ENCODE measurements around the gene ELMO1.

DNA sequence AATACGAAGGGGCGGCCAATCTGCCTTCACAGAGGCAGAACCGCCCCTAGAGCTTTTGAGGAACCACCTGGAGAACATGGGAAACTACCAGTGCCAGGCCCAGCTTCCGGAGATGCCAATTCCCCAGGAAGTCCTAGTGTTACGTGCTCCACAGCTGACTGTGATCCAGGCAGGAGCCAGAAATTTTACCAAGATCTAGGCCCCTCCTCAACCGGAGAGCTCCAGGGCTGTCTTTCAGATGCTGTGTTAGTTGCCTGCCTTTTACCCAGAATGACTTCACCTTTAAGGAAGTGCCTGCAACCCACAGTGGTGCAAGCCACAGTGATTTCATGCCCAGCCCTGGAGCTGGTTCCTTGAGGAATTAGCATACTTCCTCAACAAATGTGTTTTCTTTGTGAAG lies 62.9 kb downstream of the ELMO1 start:
- TF ChIP-seq, protein P1, sequence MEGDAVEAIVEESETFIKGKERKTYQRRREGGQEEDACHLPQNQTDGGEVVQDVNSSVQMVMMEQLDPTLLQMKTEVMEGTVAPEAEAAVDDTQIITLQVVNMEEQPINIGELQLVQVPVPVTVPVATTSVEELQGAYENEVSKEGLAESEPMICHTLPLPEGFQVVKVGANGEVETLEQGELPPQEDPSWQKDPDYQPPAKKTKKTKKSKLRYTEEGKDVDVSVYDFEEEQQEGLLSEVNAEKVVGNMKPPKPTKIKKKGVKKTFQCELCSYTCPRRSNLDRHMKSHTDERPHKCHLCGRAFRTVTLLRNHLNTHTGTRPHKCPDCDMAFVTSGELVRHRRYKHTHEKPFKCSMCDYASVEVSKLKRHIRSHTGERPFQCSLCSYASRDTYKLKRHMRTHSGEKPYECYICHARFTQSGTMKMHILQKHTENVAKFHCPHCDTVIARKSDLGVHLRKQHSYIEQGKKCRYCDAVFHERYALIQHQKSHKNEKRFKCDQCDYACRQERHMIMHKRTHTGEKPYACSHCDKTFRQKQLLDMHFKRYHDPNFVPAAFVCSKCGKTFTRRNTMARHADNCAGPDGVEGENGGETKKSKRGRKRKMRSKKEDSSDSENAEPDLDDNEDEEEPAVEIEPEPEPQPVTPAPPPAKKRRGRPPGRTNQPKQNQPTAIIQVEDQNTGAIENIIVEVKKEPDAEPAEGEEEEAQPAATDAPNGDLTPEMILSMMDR (IDR thresholded peaks at IDR 0.05) = no peak
- no peak for TF ChIP-seq POLR2A (IDR thresholded peaks at IDR 0.05)

All from adrenal gland (tissue), 5 donors.